ENCODE results near the gene ELAVL3.

ELAVL3 gene

GRCh38 chr19:11480715-11481533 is at the start of gene ELAVL3:
ELAVL3 (minus strand) TSS chr19:11481046; CDS start chr19:11480608, 438 bp downstream.
- no peak for FAIRE-seq
- DNase-seq (ENCODE audit: low spot score): no peak

- FAIRE-seq: no peak
- peak; percentile 46 for DNase-seq (ENCODE audit: low spot score)
Observed at GRCh38 chr19:11530432-11530831, 49.6 kb upstream of the ELAVL3 start.

- FAIRE-seq: no peak
Observed at GRCh38 chr19:11528551-11529341, 47.9 kb upstream of the ELAVL3 start, which contains the start of gene ECSIT. ECSIT (minus strand) TSS chr19:11529134; CDS start chr19:11519170, 9,964 bp downstream.

GRCh38 chr19:11519138-11519537 is 38.3 kb upstream of the ELAVL3 start:
- DNase-seq (ENCODE audit: low spot score): no peak
- FAIRE-seq: no peak

More at GRCh38 chr19:11528551-11529341, 47.9 kb upstream of the ELAVL3 start, which contains the start of gene ECSIT:
- peak; percentile 91 for DNase-seq (ENCODE audit: low spot score)

GRCh38 chr19:11513946-11514345 is 33.1 kb upstream of the ELAVL3 start:
- DNase-seq (ENCODE audit: low spot score): no peak
- no peak for FAIRE-seq

- DNase-seq (ENCODE audit: low spot score) (no peak), FAIRE-seq (no peak)
Observed at GRCh38 chr19:11510444-11510843, 29.6 kb upstream of the ELAVL3 start.

GRCh38 chr19:11507370-11508078 is 26.7 kb upstream of the ELAVL3 start:
- no peak for FAIRE-seq
- DNase-seq (ENCODE audit: low spot score): no peak

- FAIRE-seq (no peak), DNase-seq (ENCODE audit: low spot score) (no peak)
Observed at GRCh38 chr19:11506967-11507366, 26.1 kb upstream of the ELAVL3 start.

GRCh38 chr19:11506101-11506555 is 25.3 kb upstream of the ELAVL3 start:
- FAIRE-seq (no peak), DNase-seq (ENCODE audit: low spot score) (no peak)

GRCh38 chr19:11505504-11506100 is 24.8 kb upstream of the ELAVL3 start, which contains the start of gene ZNF653:
ZNF653 (minus strand) TSS chr19:11505839; CDS start chr19:11505786, 53 bp downstream.
- FAIRE-seq (no peak), DNase-seq (ENCODE audit: low spot score) (peak; percentile 91)

- peak; percentile 95 for DNase-seq (ENCODE audit: low spot score)
- FAIRE-seq: no peak
Observed at GRCh38 chr19:11505032-11505503, 24.2 kb upstream of the ELAVL3 start.

- FAIRE-seq (no peak), DNase-seq (ENCODE audit: low spot score) (no peak)
Observed at GRCh38 chr19:11504502-11505031, 23.7 kb upstream of the ELAVL3 start.

GRCh38 chr19:11499890-11500420 is 19.1 kb upstream of the ELAVL3 start:
- FAIRE-seq: no peak
- no peak for DNase-seq (ENCODE audit: low spot score)

- FAIRE-seq (no peak), DNase-seq (ENCODE audit: low spot score) (no peak)
Observed at GRCh38 chr19:11499220-11499726, 18.4 kb upstream of the ELAVL3 start.

- DNase-seq (ENCODE audit: low spot score) (peak; percentile 65), FAIRE-seq (no peak)
Observed at GRCh38 chr19:11496391-11497163, 15.7 kb upstream of the ELAVL3 start.

GRCh38 chr19:11495885-11496284 is 15.0 kb upstream of the ELAVL3 start:
- DNase-seq (ENCODE audit: low spot score): no peak

GRCh38 chr19:11495481-11495880 is 14.6 kb upstream of the ELAVL3 start:
- DNase-seq (ENCODE audit: low spot score) (no peak), FAIRE-seq (no peak)

More at GRCh38 chr19:11495885-11496284, 15.0 kb upstream of the ELAVL3 start:
- no peak for FAIRE-seq

- FAIRE-seq (no peak), DNase-seq (ENCODE audit: low spot score) (no peak)
Observed at GRCh38 chr19:11494634-11495285, 13.9 kb upstream of the ELAVL3 start.

GRCh38 chr19:11489378-11489777 is 8.5 kb upstream of the ELAVL3 start:
- FAIRE-seq (no peak), DNase-seq (ENCODE audit: low spot score) (no peak)
